Measurements from ENCODE around the gene RNF223. TPM values are rescaled to one million over a fixed set of nuclear protein-coding genes. Genes with fewer than 3 reads are reported as not detected.
"Not testable (repeated sequence)": the region's sequence is repeated elsewhere in the genome, so short reads cannot be mapped to it uniquely, and the experiment has no call there.

The RNF223 gene
- total RNA-seq, 1 experiment from 2014 or later, result 16.2 TPM

- DNase-seq (ENCODE audit: low spot score), result not testable (repeated sequence)
Measured at GRCh38 chr1:1030867-1031658, 43.0 kb downstream of the RNF223 start.

- DNase-seq (ENCODE audit: low spot score), result no peak
Measured at GRCh38 chr1:1027791-1028190, 46.3 kb downstream of the RNF223 start.

GRCh38 chr1:1026599-1027413 is 47.3 kb downstream of the RNF223 start:
- no peak for DNase-seq (ENCODE audit: low spot score)

- no peak for DNase-seq (ENCODE audit: low spot score)
Measured at GRCh38 chr1:1025730-1026129, 48.4 kb downstream of the RNF223 start.

- peak; percentile 93 for DNase-seq (ENCODE audit: low spot score)
Measured at GRCh38 chr1:1024771-1025699, 49.1 kb downstream of the RNF223 start.

- no peak for DNase-seq (ENCODE audit: low spot score)
Measured at GRCh38 chr1:1024149-1024770, 49.8 kb downstream of the RNF223 start.

- peak; percentile 80 for DNase-seq (ENCODE audit: low spot score)
Measured at GRCh38 chr1:1023700-1024099, 50.4 kb downstream of the RNF223 start.

GRCh38 chr1:1022302-1023009 is 51.6 kb downstream of the RNF223 start:
- DNase-seq (ENCODE audit: low spot score), result peak; percentile 43

GRCh38 chr1:1021920-1022259 is 52.2 kb downstream of the RNF223 start:
- peak; percentile 71 for DNase-seq (ENCODE audit: low spot score)

GRCh38 chr1:1021010-1021919 is 52.8 kb downstream of the RNF223 start:
- peak; percentile 64 for DNase-seq (ENCODE audit: low spot score)

Other genes starting within 250 kb of the RNF223 start
- gene SAMD11, start 150.4 kb downstream of the RNF223 start, total RNA-seq (2014; rRNA removed; shearing (Covaris generic)), result 0.10 TPM in 1 of 2 replicates, not detected in the other
- gene NOC2L, start 115.0 kb downstream of the RNF223 start, total RNA-seq (2014; rRNA removed; shearing (Covaris generic)), result 223 and 226 TPM in 2 replicates
- gene KLHL17, start 113.7 kb downstream of the RNF223 start, total RNA-seq (2014; rRNA removed; shearing (Covaris generic)), result 33.4 and 44.4 TPM in 2 replicates
- 2.4 and 9.3 TPM in 2 replicates for gene PLEKHN1, start 107.8 kb downstream of the RNF223 start, total RNA-seq (2014; rRNA removed; shearing (Covaris generic))
- 0.03 TPM in 1 of 2 replicates, not detected in the other for gene PERM1, start 92.2 kb downstream of the RNF223 start, total RNA-seq (2014; rRNA removed; shearing (Covaris generic))
- 110 and 139 TPM in 2 replicates for gene HES4, start 74.2 kb downstream of the RNF223 start, total RNA-seq (2014; rRNA removed; shearing (Covaris generic))
- gene ISG15, start 60.8 kb downstream of the RNF223 start, total RNA-seq (2014; rRNA removed; shearing (Covaris generic)), result 706 and 895 TPM in 2 replicates
- 683 and 894 TPM in 2 replicates for gene AGRN, start 54.2 kb downstream of the RNF223 start, total RNA-seq (2014; rRNA removed; shearing (Covaris generic))
- gene C1orf159, start 41.8 kb upstream of the RNF223 start, total RNA-seq (2014; rRNA removed; shearing (Covaris generic)), result 61.4 and 67.6 TPM in 2 replicates
- 5.8 and 6.6 TPM in 2 replicates for gene TTLL10, start 99.6 kb upstream of the RNF223 start, total RNA-seq (2014; rRNA removed; shearing (Covaris generic))
- 0.42 TPM in 1 of 2 replicates, not detected in the other for gene TNFRSF18, start 132.3 kb upstream of the RNF223 start, total RNA-seq (2014; rRNA removed; shearing (Covaris generic))
- gene TNFRSF4, start 139.8 kb upstream of the RNF223 start, total RNA-seq (2014; rRNA removed; shearing (Covaris generic)), result not detected in 2 replicates
- gene SDF4, start 157.7 kb upstream of the RNF223 start, total RNA-seq (2014; rRNA removed; shearing (Covaris generic)), result 163 and 188 TPM in 2 replicates
- gene B3GALT6, start 157.9 kb upstream of the RNF223 start, total RNA-seq (2014; rRNA removed; shearing (Covaris generic)), result 84.2 and 87.7 TPM in 2 replicates
- gene C1QTNF12, start 172.4 kb upstream of the RNF223 start, total RNA-seq (2014; rRNA removed; shearing (Covaris generic)), result 4.1 and 6.0 TPM in 2 replicates
- 93.1 and 94.4 TPM in 2 replicates for gene UBE2J2, start 199.5 kb upstream of the RNF223 start, total RNA-seq (2014; rRNA removed; shearing (Covaris generic))
- 0.48 and 0.50 TPM in 2 replicates for gene SCNN1D, start 206.1 kb upstream of the RNF223 start, total RNA-seq (2014; rRNA removed; shearing (Covaris generic))
- 104 and 113 TPM in 2 replicates for gene ACAP3, start 233.6 kb upstream of the RNF223 start, total RNA-seq (2014; rRNA removed; shearing (Covaris generic))
- 152 and 157 TPM in 2 replicates for gene PUSL1, start 234.3 kb upstream of the RNF223 start, total RNA-seq (2014; rRNA removed; shearing (Covaris generic))